ENCODE data around the gene FOXI1.

Gene FOXI1

GRCh38 chr5:170105642-170106611 lies at the start of gene FOXI1:
FOXI1 (plus strand) TSS chr5:170105897; CDS start chr5:170105958, 61 bp downstream.
- ChIA-PET CTCF (interaction anchor here (0.5 kb wide), 1 partner anchor 405 kb away, joined by 5 read pairs; no protein-coding TSS in a partner anchor), POLR2A (no interaction called here)
- TF ChIP-seq BHLHE40 (IDR thresholded peaks at IDR 0.05; ENCODE audit: borderline replicate concordance) (no peak), ARNT (IDR thresholded peaks at IDR 0.05) (no peak), PKNOX1 (IDR thresholded peaks at IDR 0.05) (no peak), L3MBTL2 (conservative IDR thresholded peaks at IDR 0.05) (no peak), FOXM1 (IDR thresholded peaks at IDR 0.05; ENCODE audit: borderline replicate concordance) (no peak), HDGF (IDR thresholded peaks at IDR 0.05; ENCODE audit: borderline replicate concordance) (no peak), NFRKB (IDR thresholded peaks at IDR 0.05) (no peak), LEF1 (IDR thresholded peaks at IDR 0.05; ENCODE audit: borderline replicate concordance) (no peak), TARDBP (IDR thresholded peaks at IDR 0.05) (no peak), SUZ12 (IDR thresholded peaks at IDR 0.05) (no peak), FOXK2 (IDR thresholded peaks at IDR 0.05) (no peak)
- DNase-seq (ENCODE audit: extremely low spot score), result no peak

GRCh38 chr5:170056561-170057267 lies 49.0 kb upstream of the FOXI1 start:
- POLR2A ChIA-PET, result no interaction called here
- TF ChIP-seq LEF1 (IDR thresholded peaks at IDR 0.05; ENCODE audit: borderline replicate concordance) (no peak), FOXM1 (IDR thresholded peaks at IDR 0.05; ENCODE audit: borderline replicate concordance) (no peak), FOXK2 (IDR thresholded peaks at IDR 0.05) (no peak), HDGF (IDR thresholded peaks at IDR 0.05; ENCODE audit: borderline replicate concordance) (no peak), FOXA1 (IDR thresholded peaks at IDR 0.05) (no peak), L3MBTL2 (conservative IDR thresholded peaks at IDR 0.05) (no peak), ZNF384 (IDR thresholded peaks at IDR 0.05) (no peak), ELF4 (IDR thresholded peaks at IDR 0.05) (no peak), TARDBP (IDR thresholded peaks at IDR 0.05) (no peak), ARNT (IDR thresholded peaks at IDR 0.05) (no peak), SP1 (IDR thresholded peaks at IDR 0.05) (no peak), NFRKB (IDR thresholded peaks at IDR 0.05) (no peak), CTBP1 (IDR thresholded peaks at IDR 0.05; ENCODE audit: borderline replicate concordance) (no peak), BHLHE40 (IDR thresholded peaks at IDR 0.05; ENCODE audit: borderline replicate concordance) (no peak), SUZ12 (IDR thresholded peaks at IDR 0.05) (no peak), PKNOX1 (IDR thresholded peaks at IDR 0.05) (no peak)
- CTCF ChIA-PET, result interaction anchor here (0.7 kb wide), 1 partner anchor 14 kb away, joined by 3 read pairs; no protein-coding TSS in a partner anchor
- DNase-seq (ENCODE audit: extremely low spot score), result no peak

GRCh38 chr5:170057311-170057710 lies 48.4 kb upstream of the FOXI1 start:
- DNase-seq (ENCODE audit: extremely low spot score), result no peak
- TF ChIP-seq FOXK2 (IDR thresholded peaks at IDR 0.05) (no peak), CTBP1 (IDR thresholded peaks at IDR 0.05; ENCODE audit: borderline replicate concordance) (no peak), LEF1 (IDR thresholded peaks at IDR 0.05; ENCODE audit: borderline replicate concordance) (no peak), BHLHE40 (IDR thresholded peaks at IDR 0.05; ENCODE audit: borderline replicate concordance) (no peak), FOXM1 (IDR thresholded peaks at IDR 0.05; ENCODE audit: borderline replicate concordance) (no peak), SUZ12 (IDR thresholded peaks at IDR 0.05) (no peak), TARDBP (IDR thresholded peaks at IDR 0.05) (no peak), L3MBTL2 (conservative IDR thresholded peaks at IDR 0.05) (no peak), ARNT (IDR thresholded peaks at IDR 0.05) (no peak)
- ChIA-PET POLR2A (no interaction called here), CTCF (interaction anchor here (0.7 kb wide), 1 partner anchor 13 kb away, joined by 3 read pairs; no protein-coding TSS in a partner anchor)

GRCh38 chr5:170059221-170059620 lies 46.5 kb upstream of the FOXI1 start:
- POLR2A ChIA-PET, result no interaction called here
- CTCF ChIA-PET, result no interaction called here
- TF ChIP-seq SP1 (IDR thresholded peaks at IDR 0.05), result no peak
- no peak for TF ChIP-seq PKNOX1 (IDR thresholded peaks at IDR 0.05)
- TF ChIP-seq FOXA1 (IDR thresholded peaks at IDR 0.05), result no peak
- TF ChIP-seq TARDBP (IDR thresholded peaks at IDR 0.05), result no peak
- TF ChIP-seq SUZ12 (IDR thresholded peaks at IDR 0.05), result no peak
- no peak for TF ChIP-seq NFRKB (IDR thresholded peaks at IDR 0.05)
- no peak for TF ChIP-seq ELF4 (IDR thresholded peaks at IDR 0.05)
- TF ChIP-seq FOXM1 (IDR thresholded peaks at IDR 0.05; ENCODE audit: borderline replicate concordance), result no peak
- no peak for TF ChIP-seq HDGF (IDR thresholded peaks at IDR 0.05; ENCODE audit: borderline replicate concordance)
- TF ChIP-seq L3MBTL2 (conservative IDR thresholded peaks at IDR 0.05), result no peak
- no peak for TF ChIP-seq ARNT (IDR thresholded peaks at IDR 0.05)
- TF ChIP-seq LEF1 (IDR thresholded peaks at IDR 0.05; ENCODE audit: borderline replicate concordance), result no peak
- no peak for DNase-seq (ENCODE audit: extremely low spot score)

GRCh38 chr5:170067152-170067551 lies 38.5 kb upstream of the FOXI1 start:
- CTCF ChIA-PET, result no interaction called here

More at GRCh38 chr5:170067152-170067551, 38.5 kb upstream of the FOXI1 start:
- TF ChIP-seq LEF1 (IDR thresholded peaks at IDR 0.05; ENCODE audit: borderline replicate concordance), result no peak
- no peak for TF ChIP-seq SUZ12 (IDR thresholded peaks at IDR 0.05)
- TF ChIP-seq PKNOX1 (IDR thresholded peaks at IDR 0.05), result no peak
- TF ChIP-seq SP1 (IDR thresholded peaks at IDR 0.05), result no peak
- TF ChIP-seq ZNF384 (IDR thresholded peaks at IDR 0.05), result no peak
- no peak for TF ChIP-seq HDGF (IDR thresholded peaks at IDR 0.05; ENCODE audit: borderline replicate concordance)
- no peak for TF ChIP-seq ARNT (IDR thresholded peaks at IDR 0.05)
- TF ChIP-seq L3MBTL2 (conservative IDR thresholded peaks at IDR 0.05), result no peak
- no peak for TF ChIP-seq TARDBP (IDR thresholded peaks at IDR 0.05)
- TF ChIP-seq NFRKB (IDR thresholded peaks at IDR 0.05), result no peak
- TF ChIP-seq BHLHE40 (IDR thresholded peaks at IDR 0.05; ENCODE audit: borderline replicate concordance), result no peak
- TF ChIP-seq FOXM1 (IDR thresholded peaks at IDR 0.05; ENCODE audit: borderline replicate concordance), result no peak
- TF ChIP-seq CTBP1 (IDR thresholded peaks at IDR 0.05; ENCODE audit: borderline replicate concordance), result no peak
- no peak for TF ChIP-seq ELF4 (IDR thresholded peaks at IDR 0.05)
- TF ChIP-seq FOXA1 (IDR thresholded peaks at IDR 0.05), result no peak
- DNase-seq (ENCODE audit: extremely low spot score), result no peak
- POLR2A ChIA-PET, result no interaction called here
